HEK293 (cell line): Measurements from ENCODE around the gene WDR45B.

Source experiments
- CTCF ChIA-PET: fragments of 350-600 bp; formaldehyde crosslinking; extraction: SDS; loops from one replicate; lab custom pipeline; 2021; ENCODE audit warnings: antibody characterized with exemption; lab: Yijun Ruan, JAX
- POLR2A ChIA-PET: fragments of 300-600 bp; formaldehyde crosslinking; extraction: SDS; loops from one replicate; lab custom pipeline; 2020; ENCODE audit warnings: antibody characterized with exemption, inconsistent platforms; lab: Yijun Ruan, JAX
- H3K27ac ChIP-seq: fragments of 200-500 bp; sonication (Bioruptor generic); 2 replicates; pipeline ENCODE4 v1.5.1; 2014; ENCODE audit warnings: low read depth, low read length, control low read depth, inconsistent platforms; ENCODE audit errors: extremely low read depth
- H3K36me3 ChIP-seq, 2 experiments: fragments of 200-500 bp in 1 of 2; sonication (Bioruptor generic) in 1 of 2; 1 replicate in 1 of 2; 2 replicates in 1 of 2; pipeline ENCODE4 v1.5.1; 2014 to 2017; ENCODE audit warnings: inconsistent platforms in 2 of 2, low read length in 2 of 2; ENCODE audit not compliant: control insufficient read depth in 2 of 2, insufficient read depth in 1 of 2
- H3K4me1 ChIP-seq: fragments of 200-500 bp; sonication (Bioruptor generic); 2 replicates; pipeline ENCODE4 v1.5.1; 2014; ENCODE audit warnings: mild to moderate bottlenecking, low read length, inconsistent platforms; ENCODE audit not compliant: control insufficient read depth, insufficient read depth
- H3K4me3 ChIP-seq: 2 replicates; pipeline ENCODE4 v1.5.1; 2011; ENCODE audit warnings: low read depth, mild to moderate bottlenecking, control low read depth, low read length, moderate library complexity
- H3K9me3 ChIP-seq: fragments of 200-500 bp; sonication (Bioruptor generic); 2 replicates; pipeline ENCODE4 v1.5.1; 2014; ENCODE audit warnings: low read depth, low read length, inconsistent platforms; ENCODE audit not compliant: control insufficient read depth, insufficient read depth
- GFI1B ChIP-seq: fragments of 450-650 bp; formaldehyde crosslinking; IDR thresholded peaks from 2 replicates; pipeline ENCODE4 v1.5.1; 2016; ENCODE audit warnings: missing biosample characterization, missing genetic modification characterization
- HOXD13 ChIP-seq: sonication (generic); formaldehyde crosslinking; IDR thresholded peaks from 2 replicates; pipeline ENCODE4 v1.8.0; 2022; ENCODE audit warnings: missing genetic modification reagents, borderline replicate concordance
- PRDM4 ChIP-seq: fragments of 450-650 bp; formaldehyde crosslinking; IDR thresholded peaks from 2 replicates; pipeline ENCODE4 v1.5.1; 2017; ENCODE audit warnings: missing biosample characterization, missing genetic modification characterization
- SP7 ChIP-seq: fragments of 450-650 bp; formaldehyde crosslinking; IDR thresholded peaks from 2 replicates; pipeline ENCODE4 v1.5.1; 2016; ENCODE audit warnings: missing biosample characterization, missing genetic modification characterization
- ZBTB7A ChIP-seq: fragments of 450-650 bp; formaldehyde crosslinking; IDR thresholded peaks from 2 replicates; pipeline ENCODE4 v1.5.1; 2016; ENCODE audit warnings: low read depth, missing biosample characterization, missing genetic modification characterization
- ZEB2 ChIP-seq: fragments of 450-650 bp; formaldehyde crosslinking; IDR thresholded peaks from 2 replicates; pipeline ENCODE4 v1.5.1; 2016; ENCODE audit warnings: missing biosample characterization, missing genetic modification characterization
- ZNF112 ChIP-seq: fragments of 450-650 bp; formaldehyde crosslinking; IDR thresholded peaks from 2 replicates; pipeline ENCODE4 v1.5.0; 2017; ENCODE audit warnings: missing biosample characterization, missing genetic modification characterization
- ZNF121 ChIP-seq: fragments of 450-650 bp; formaldehyde crosslinking; IDR thresholded peaks from 2 replicates; pipeline ENCODE4 v1.5.1; 2016; ENCODE audit warnings: missing biosample characterization, missing genetic modification characterization
- ZNF221 ChIP-seq: fragments of 450-650 bp; formaldehyde crosslinking; IDR thresholded peaks from 2 replicates; pipeline ENCODE4 v1.5.1; 2017; ENCODE audit warnings: missing biosample characterization, missing genetic modification characterization, borderline replicate concordance
- ZNF239 ChIP-seq: fragments of 450-650 bp; formaldehyde crosslinking; IDR thresholded peaks from 2 replicates; pipeline ENCODE4 v1.5.1; 2016; ENCODE audit warnings: missing biosample characterization, missing genetic modification characterization
- ZNF350 ChIP-seq: fragments of 450-650 bp; formaldehyde crosslinking; IDR thresholded peaks from 2 replicates; pipeline ENCODE4 v1.5.0; 2017; ENCODE audit warnings: missing biosample characterization, mild to moderate bottlenecking, missing genetic modification characterization
- ZNF398 ChIP-seq: fragments of 450-650 bp; formaldehyde crosslinking; IDR thresholded peaks from 2 replicates; pipeline ENCODE4 v1.5.1; 2017; ENCODE audit warnings: missing biosample characterization, missing genetic modification characterization
- ZNF426 ChIP-seq: fragments of 450-650 bp; formaldehyde crosslinking; IDR thresholded peaks from 2 replicates; pipeline ENCODE4 v1.5.1; 2017; ENCODE audit warnings: missing biosample characterization, missing genetic modification characterization, mild to moderate bottlenecking, inconsistent platforms, moderate library complexity
- ZNF433 ChIP-seq: fragments of 450-650 bp; formaldehyde crosslinking; IDR thresholded peaks from 2 replicates; pipeline ENCODE4 v1.5.1; 2016; ENCODE audit warnings: missing biosample characterization, missing genetic modification characterization, low read depth
- ZNF488 ChIP-seq: fragments of 450-650 bp; formaldehyde crosslinking; IDR thresholded peaks from 2 replicates; pipeline ENCODE4 v1.5.1; 2016; ENCODE audit warnings: missing biosample characterization, missing genetic modification characterization
- ZNF501 ChIP-seq: fragments of 450-650 bp; formaldehyde crosslinking; IDR thresholded peaks from 2 replicates; pipeline ENCODE4 v1.5.1; 2016; ENCODE audit warnings: missing biosample characterization, missing genetic modification characterization
- ZNF548 ChIP-seq: fragments of 450-650 bp; formaldehyde crosslinking; IDR thresholded peaks from 2 replicates; pipeline ENCODE4 v1.5.1; 2016; ENCODE audit warnings: missing biosample characterization, missing genetic modification characterization
- ZNF621 ChIP-seq: fragments of 450-650 bp; formaldehyde crosslinking; IDR thresholded peaks from 2 replicates; pipeline ENCODE4 v1.5.1; 2017; ENCODE audit warnings: missing biosample characterization, missing genetic modification characterization
- ZNF624 ChIP-seq: fragments of 450-650 bp; formaldehyde crosslinking; IDR thresholded peaks from 2 replicates; pipeline ENCODE4 v1.5.1; 2017; ENCODE audit warnings: missing biosample characterization, missing genetic modification characterization
- ZNF664 ChIP-seq: fragments of 450-650 bp; formaldehyde crosslinking; IDR thresholded peaks from 2 replicates; pipeline ENCODE4 v1.5.1; 2016; ENCODE audit warnings: missing biosample characterization, missing genetic modification characterization
- ZNF677 ChIP-seq: fragments of 450-650 bp; IDR thresholded peaks from 2 replicates; pipeline ENCODE4 v1.5.0; 2018; ENCODE audit warnings: missing biosample characterization, mild to moderate bottlenecking, missing genetic modification characterization, moderate library complexity
- ZSCAN4 ChIP-seq: fragments of 450-650 bp; formaldehyde crosslinking; IDR thresholded peaks from 2 replicates; pipeline ENCODE4 v1.5.1; 2017; ENCODE audit warnings: missing biosample characterization, missing genetic modification characterization

The WDR45B gene

GRCh38 chr17:82684228-82684841 is 36.1 kb upstream of the WDR45B start:
- ChIA-PET POLR2A (no interaction called here), CTCF (interaction anchor here (0.7 kb wide), 1 partner anchor 90 kb away, joined by 4 read pairs; no protein-coding TSS in a partner anchor)
- Histone ChIP-seq H3K4me3 (no peak overlapping the region), H3K4me1 (no peaks in the 10 kb centered on the region), H3K27ac (no peak overlapping the region), H3K9me3 (no peaks in the 10 kb centered on the region), H3K36me3 (peaks cover 3 to 4% of the 10 kb centered on the region in 2 experiments; a peak in 2 of 3 replicates)
- TF ChIP-seq SP7 (tag by site-specific recombination) (no peak), ZNF426 (tag by site-specific recombination) (no peak), GFI1B (tag by site-specific recombination) (no peak), PRDM4 (tag by site-specific recombination) (no peak), ZNF239 (no peak), ZBTB7A (no peak), ZNF621 (tag by site-specific recombination) (no peak), ZNF221 (tag by site-specific recombination) (no peak), ZNF624 (no peak), ZNF548 (tag by site-specific recombination) (no peak), ZNF350 (no peak), ZNF488 (tag by site-specific recombination) (no peak), ZNF398 (no peak), ZEB2 (tag by site-specific recombination) (no peak), HOXD13 (no peak), ZNF433 (no peak), ZNF501 (tag by site-specific recombination) (no peak)

GRCh38 chr17:82683534-82683933 is 35.3 kb upstream of the WDR45B start:
- no peak overlapping the region for H3K27ac ChIP-seq
- TF ChIP-seq ZSCAN4 (tag by site-specific recombination) (no peak), ZNF677 (tag by site-specific recombination) (no peak), ZNF112 (tag by site-specific recombination) (no peak), ZNF121 (tag by site-specific recombination) (peak; percentile 47; the same call in 1 of the 2 replicates), ZNF664 (tag by site-specific recombination) (no peak)
- H3K36me3 ChIP-seq, result peaks cover 3 to 4% of the 10 kb centered on the region in 2 experiments; a peak in 2 of 3 replicates
- no peaks in the 10 kb centered on the region for H3K4me1 ChIP-seq
- POLR2A ChIA-PET, result no interaction called here
- H3K4me3 ChIP-seq, result no peak overlapping the region
- no peaks in the 10 kb centered on the region for H3K9me3 ChIP-seq
- CTCF ChIA-PET, result no interaction called here
